IPS-18c (cell line): ENCODE data around the gene MTERF4.

ENCODE experiments used
- H3K4me3 ChIP-seq: 2 replicates; pipeline ENCODE4 v1.7.0; 2013; ENCODE audit warnings: low read depth, mild to moderate bottlenecking, low read length, moderate library complexity; ENCODE audit not compliant: insufficient read depth
- H3K9me3 ChIP-seq: one replicate; pipeline ENCODE4 v1.6.1; 2013; ENCODE audit warnings: mild to moderate bottlenecking, low read length, moderate library complexity; ENCODE audit not compliant: control insufficient read depth, insufficient read depth

The MTERF4 gene

DNA sequence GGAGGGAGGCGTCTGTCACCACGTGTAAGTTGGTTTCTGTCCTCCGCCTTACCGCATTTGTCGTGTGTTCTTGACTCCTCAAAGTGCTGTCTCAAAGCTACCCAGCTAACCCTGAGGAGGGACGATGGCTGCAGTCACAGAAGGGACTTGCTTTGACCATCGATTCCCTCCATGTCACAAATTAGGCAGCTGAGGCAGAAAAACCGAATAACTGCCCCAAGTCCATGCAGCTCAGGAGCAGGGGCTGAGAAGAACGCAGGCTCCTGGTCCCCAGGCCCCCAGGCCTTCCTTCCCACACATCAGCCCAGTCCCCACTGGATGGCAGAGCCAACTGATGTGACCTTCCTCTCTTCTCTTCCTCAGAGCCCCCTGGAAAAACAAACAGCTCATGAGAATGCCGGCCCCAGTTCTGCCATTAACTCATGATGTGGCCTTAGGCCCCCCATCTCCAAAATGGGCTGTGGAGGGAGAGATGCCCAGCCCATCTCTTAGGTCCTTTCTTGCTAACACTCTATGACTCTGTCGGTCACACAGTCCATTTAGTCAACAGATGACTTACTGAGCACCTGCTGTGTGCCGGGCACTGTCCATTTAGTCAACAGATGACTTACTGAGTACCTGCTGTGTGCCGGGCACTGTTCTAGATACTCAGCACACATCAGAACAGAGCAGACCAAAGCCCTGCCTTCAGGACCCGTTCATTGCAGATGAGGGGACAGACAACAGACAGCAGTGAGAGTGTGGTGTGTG, 19.6 kb downstream of the MTERF4 start:
- Histone ChIP-seq H3K4me3 (no peak overlapping the region), H3K9me3 (no peaks in the 10 kb centered on the region)

- Histone ChIP-seq H3K9me3 (no peaks in the 10 kb centered on the region), H3K4me3 (no peak overlapping the region)
Measured at GRCh38 chr2:241081643-241082340, 20.3 kb downstream of the MTERF4 start.

DNA sequence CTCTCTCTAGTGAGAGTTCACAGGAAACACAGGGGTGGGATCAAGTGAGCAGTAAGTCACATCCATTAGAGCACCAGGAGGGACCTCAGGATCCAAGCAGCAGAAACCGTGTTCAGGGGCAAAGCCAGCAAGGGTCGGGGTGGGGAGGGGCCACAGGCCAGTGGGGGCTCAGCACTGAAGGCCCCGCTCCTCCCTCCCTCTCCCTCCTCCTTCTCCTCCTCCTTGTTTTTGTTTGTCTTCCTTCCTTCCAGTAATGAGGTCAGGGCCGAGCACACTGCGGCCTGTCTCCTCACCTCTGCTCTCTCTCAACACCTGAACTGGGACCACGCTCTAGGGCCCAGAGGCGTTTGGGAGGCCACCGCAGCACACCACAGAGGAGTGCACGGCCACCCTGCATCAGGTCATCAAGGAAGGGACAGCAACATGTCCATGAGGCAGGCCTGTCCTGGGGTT, 20.9 kb downstream of the MTERF4 start:
- no peaks in the 10 kb centered on the region for H3K9me3 ChIP-seq
- no peak overlapping the region for H3K4me3 ChIP-seq

DNA sequence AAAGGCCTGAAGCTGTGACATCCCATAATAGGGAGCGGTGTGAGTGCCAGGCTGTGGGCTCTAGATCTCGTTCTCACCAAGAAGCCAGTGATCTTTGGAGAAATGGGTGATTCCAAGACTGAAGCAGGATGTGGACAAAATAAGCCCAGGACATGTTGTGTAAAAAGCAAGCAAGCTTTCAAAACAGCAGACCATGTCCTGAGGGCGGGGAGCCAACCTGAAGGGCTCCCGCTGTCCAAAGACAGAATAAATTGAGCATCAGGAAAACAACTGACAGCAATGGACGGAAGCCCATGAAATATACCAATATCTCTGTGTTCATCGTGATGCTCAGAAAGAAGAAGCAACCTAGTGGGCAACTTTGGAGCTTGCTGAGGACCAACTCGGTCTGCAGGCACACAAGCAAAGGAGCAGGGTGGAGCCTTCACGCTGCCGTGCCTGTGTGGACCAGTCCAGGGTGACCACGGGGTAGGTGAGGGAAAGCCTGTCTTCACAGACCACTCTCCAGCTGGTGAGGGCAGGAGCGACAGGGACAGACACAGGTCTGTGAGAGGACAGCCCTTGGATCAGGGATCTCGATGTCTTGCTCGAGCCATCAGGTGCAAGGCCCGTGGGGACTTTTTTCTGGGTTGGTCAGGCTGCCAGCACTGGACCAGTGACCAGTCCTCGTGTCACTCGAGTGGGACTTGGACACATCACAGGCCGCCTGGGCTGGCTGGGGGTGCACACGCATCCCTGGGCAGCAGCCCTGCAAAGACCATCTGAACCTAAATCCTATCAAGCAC, 21.5 kb downstream of the MTERF4 start:
- H3K4me3 ChIP-seq: no peak overlapping the region
- H3K9me3 ChIP-seq: no peaks in the 10 kb centered on the region

DNA sequence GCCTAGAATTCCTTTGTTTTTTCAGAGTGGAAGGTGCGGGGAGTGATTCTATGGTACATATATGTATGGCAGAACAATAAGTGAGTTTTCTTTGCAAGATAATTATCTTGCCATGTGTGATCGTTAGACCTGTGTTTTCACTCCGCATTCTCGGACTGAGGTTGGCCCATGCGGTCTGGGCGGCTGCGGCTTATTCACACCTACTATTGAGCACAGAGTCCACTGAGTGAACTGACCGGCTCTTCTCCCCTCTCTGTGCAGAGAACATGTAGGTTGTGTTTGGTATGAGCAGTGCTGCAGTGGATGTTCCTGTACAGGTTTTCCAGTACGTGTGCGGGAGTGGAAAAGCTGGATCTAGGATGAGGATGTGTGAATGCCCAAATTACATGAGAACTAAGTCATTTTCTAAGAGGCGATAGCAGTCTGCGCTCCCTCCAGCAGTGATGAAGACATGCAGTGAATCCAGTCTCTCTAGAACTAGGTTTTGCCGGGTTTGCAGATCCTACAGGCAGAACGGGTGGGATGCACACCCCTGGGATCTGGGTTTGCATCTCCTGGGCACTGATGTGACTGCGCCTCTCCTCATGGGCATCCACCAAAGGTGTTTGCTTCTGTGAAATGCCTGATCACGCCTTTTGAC, 27.1 kb downstream of the MTERF4 start:
- H3K9me3 ChIP-seq: no peaks in the 10 kb centered on the region
- H3K4me3 ChIP-seq: no peak overlapping the region

DNA sequence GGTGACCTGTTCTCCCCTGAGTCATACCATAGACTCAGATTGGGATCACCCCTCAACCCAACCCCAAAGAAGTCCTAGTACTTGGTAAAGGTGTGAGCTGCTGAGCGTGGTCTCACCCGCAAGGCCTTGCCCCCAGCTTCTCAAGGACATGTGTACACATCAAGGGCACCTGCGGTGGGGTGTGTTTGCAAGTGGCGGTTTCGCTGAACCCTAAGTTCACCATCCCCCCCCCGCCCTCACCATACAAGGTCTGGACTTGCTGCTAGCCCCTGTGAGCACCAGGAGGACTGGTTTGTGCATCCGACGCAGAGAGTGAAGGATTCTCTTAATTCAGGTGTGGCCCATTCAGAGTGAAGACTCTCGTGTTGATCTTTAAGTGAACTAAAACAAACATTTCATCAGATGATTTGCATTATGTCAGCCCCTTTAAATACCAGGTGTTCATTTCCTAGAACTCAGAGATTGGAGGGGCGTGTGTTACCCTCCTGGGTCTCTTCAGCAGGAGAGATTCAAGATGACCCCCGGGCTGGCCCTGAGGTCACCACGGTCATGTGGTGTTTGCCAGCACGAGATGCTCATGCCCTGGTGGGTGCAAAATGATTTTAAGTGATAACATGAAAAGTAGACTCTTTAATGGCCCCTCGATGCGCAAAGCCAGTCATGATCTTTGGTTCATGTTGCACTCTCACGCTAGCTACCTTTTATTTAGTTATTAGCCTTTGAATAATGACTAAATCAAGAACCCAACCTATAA, 27.8 kb downstream of the MTERF4 start:
- H3K9me3 ChIP-seq: no peaks in the 10 kb centered on the region
- no peak overlapping the region for H3K4me3 ChIP-seq

- Histone ChIP-seq H3K9me3 (no peaks in the 10 kb centered on the region), H3K4me3 (no peak overlapping the region)
Measured at GRCh38 chr2:241073166-241074064, 28.7 kb downstream of the MTERF4 start.

- no peaks in the 10 kb centered on the region for H3K9me3 ChIP-seq
- H3K4me3 ChIP-seq: no peak overlapping the region
Measured at GRCh38 chr2:241072553-241073165, 29.4 kb downstream of the MTERF4 start.

DNA sequence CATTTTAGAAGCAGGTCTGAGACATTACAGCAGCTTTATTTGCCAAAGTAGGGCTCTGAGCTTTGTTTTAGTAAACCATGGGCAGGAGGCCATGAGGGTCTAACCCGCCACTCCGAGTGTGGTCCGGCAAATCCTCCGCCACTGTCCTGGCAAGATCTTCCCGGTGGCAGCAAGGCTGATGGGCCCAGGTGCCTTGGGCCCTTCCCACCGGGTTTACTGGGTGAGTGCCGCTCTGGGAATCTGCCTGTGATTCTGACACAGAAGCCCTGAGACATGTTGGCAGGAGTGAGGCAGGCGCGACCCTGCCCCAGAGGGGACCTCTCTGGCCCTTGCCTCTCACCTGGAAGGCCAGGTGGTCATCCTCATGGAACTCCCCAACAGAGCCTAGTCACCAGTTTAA, 29.9 kb downstream of the MTERF4 start:
- H3K9me3 ChIP-seq: no peaks in the 10 kb centered on the region
- H3K4me3 ChIP-seq: no peak overlapping the region

GRCh38 chr2:241071677-241072111, 30.4 kb downstream of the MTERF4 start:
- no peak overlapping the region for H3K4me3 ChIP-seq
- H3K9me3 ChIP-seq: no peaks in the 10 kb centered on the region

DNA sequence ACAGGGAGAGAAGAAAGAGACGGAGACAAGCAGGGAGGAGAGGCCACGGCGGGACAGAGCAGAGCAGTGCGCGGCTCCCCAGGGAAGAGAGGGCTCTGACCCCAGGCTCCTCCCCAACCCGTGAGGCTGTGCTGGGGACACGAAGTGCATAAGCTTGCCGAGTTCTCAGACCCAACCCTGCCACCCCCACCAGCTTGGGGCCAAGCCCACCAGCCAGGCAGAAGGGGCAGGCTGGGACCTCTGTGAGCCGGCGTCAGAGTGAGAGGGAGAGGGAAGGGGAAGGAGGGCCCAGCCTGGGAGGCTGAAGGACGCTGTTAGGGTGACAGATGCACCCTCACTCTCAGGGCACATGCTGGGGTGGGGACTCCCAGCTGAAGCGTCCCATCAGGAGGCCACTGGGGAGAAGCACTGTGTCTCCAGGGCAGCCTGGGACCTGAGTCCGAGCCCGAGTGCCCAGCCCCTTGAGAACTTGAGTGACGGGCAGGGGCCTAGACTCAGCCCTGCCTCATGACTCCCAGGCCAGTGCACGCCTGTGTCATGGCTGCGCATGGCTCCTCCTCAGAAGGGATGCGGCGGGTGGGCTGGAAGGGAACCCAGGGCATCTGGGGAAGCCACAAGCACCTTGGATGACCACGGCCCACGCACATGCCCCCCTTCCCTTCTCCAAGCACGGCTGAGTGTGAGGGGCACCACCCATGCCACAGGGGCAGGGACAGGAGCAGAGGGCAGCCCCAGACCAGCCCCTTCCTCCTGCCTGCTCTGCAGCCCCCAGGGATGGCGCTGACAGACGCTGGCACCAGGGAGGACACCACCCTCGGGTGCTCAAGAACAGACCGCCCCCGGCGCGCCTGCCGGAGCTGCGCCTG, 31.0 kb downstream of the MTERF4 start:
- H3K4me3 ChIP-seq: no peak overlapping the region
- H3K9me3 ChIP-seq: no peaks in the 10 kb centered on the region

DNA sequence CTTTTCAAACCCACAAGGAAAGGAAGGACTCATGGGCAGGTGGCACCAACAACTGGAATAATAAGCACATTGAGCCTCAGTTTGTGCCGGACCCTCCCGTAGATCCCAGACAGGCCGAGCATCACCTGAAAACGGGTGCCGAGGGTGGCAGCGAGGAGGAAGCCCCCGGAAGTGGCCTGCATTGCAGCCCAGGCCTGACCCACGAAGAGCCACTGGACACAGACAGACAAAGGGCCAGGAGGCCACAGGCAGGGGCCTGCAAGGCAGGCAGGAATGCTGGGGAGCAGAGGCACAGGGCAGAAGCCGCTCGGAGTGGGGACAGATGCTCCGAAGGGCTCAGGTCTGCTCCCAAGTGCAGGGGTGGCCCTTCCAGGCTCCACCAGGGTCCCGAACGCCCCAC, 31.7 kb downstream of the MTERF4 start:
- Histone ChIP-seq H3K9me3 (no peaks in the 10 kb centered on the region), H3K4me3 (no peak overlapping the region)

DNA sequence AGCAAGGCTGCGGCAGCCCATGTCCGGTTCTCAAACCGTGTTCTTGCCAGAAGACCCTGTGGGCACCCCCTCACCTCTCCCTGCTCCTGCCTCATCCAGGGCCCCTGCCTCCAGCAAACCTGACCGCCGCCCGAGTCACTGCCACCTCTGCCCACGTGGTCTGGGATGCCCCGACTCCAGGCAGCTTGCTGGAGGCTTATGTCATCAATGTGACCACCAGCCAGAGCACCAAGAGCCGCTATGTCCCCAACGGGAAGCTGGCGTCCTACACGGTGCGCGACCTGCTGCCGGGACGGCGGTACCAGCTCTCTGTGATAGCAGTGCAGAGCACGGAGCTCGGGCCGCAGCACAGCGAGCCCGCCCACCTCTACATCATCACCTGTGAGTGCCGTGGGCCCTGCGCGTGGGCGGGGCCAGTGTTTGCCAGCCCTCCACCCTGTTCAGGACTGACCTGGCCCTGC, 32.2 kb downstream of the MTERF4 start:
- no peak overlapping the region for H3K4me3 ChIP-seq

DNA sequence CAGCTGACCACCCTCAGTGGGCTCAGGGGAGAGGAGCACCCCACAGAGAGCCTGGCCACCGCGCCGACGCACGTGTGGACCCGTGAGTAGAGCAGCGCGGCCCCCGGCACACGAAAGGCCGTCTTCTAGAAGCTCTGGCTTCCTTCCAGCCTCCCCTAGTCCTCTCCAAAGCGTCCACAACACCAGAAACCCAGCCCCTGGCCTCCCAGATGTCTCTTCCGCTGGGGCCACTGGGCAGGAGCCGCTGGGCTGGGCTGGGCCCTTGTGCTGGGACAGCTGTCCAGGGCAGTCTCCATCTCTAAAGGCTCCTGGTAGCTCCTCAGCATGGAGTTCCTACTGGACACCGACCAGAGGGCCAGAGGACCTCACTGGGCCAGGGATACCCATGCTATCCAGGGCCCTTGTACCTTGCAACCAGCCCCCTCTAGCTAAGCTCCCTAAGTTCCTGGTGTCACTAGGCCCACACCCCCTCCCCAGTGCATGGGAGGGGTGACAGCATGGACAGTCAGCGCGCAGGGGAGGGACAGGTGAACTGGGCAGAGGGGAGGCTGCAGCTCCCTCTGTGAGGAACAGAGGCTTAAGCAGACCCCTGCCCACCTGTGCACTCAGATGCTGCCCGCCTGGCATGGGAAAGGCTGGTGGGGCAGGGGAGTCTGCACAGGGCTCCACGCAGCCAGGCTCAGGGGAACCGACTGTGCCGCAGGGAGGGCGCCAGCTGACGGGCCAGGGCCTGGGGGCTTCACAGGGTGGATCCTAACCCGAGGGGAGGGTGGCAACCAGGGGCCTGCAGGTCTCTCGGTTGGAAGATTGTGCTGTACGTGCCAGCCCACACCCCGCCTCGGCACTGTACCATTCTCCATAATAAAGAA, 32.9 kb downstream of the MTERF4 start:
- H3K9me3 ChIP-seq: no peaks in the 10 kb centered on the region
- no peak overlapping the region for H3K4me3 ChIP-seq

More for the DNA sequence above, 32.2 kb downstream of the MTERF4 start:
- H3K9me3 ChIP-seq: no peaks in the 10 kb centered on the region
